GM19240 (cell line): Measurements from ENCODE around the gene EYS.

Experiments used
- DNase-seq: peaks from one replicate; pipeline ENCODE4 v3.0.0; 2011; ENCODE audit warnings: low spot score; ENCODE audit not compliant: insufficient read length

Gene EYS

DNA sequence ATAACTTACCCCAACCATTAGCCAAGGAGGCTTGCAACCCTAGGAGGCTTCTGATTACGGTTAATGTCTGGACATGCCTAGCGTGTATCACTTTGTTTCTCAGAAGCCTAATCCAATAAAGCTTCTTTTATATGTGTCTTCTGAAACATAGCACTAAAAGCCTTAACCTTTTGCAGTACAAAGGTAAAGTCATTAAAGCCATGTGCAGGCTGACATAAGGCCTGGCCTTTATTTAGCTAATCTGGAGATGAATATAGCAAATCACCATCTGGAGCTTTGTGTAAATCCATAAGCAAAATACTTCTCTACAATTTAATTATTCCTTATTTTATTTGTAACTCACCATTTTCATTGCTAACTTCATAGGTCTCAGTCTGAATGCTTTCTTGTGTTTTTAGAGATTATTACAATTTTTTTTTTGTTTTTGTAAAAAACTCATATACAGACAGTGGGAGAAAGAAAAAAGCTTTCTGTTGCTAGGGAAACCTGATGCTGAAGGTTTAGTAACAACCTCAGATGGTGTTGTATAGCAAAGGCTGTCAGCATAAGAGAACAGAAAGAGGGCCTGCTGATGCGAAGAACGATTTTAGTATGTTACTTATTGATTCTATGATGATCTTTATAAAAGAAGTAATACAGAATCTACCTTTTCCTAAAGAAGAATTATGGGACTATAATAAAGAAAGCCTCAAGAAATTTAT, at the start of gene EYS:
Gene EYS, minus strand, starts transcription at position 101 of the 701 bp plus-strand sequence. CDS start 211,816 bp downstream, outside the sequence.
- DNase-seq: no peak

DNA sequence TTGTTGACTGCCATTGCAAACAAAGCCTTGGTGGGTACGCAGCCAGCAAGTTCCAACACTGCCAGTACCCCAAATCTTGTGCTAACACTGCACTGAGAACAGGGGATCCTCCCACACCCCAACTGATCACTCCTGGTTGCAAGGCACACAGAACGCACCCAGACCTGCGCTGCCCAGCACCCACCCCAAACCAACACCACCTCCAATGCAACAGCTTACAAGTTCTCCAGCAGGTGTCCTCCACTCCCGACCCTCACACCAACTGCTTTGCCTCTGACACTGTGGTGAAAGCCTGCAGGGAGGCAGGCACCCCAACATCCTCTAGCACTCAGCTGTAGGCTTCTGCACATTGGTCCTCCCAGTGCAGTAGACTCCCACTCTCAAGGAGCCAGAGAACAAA, 39.3 kb upstream of the EYS start:
- no peak for DNase-seq

- DNase-seq: no peak
Observed at GRCh38 chr6:65745614-65746013, 38.6 kb upstream of the EYS start.

DNA sequence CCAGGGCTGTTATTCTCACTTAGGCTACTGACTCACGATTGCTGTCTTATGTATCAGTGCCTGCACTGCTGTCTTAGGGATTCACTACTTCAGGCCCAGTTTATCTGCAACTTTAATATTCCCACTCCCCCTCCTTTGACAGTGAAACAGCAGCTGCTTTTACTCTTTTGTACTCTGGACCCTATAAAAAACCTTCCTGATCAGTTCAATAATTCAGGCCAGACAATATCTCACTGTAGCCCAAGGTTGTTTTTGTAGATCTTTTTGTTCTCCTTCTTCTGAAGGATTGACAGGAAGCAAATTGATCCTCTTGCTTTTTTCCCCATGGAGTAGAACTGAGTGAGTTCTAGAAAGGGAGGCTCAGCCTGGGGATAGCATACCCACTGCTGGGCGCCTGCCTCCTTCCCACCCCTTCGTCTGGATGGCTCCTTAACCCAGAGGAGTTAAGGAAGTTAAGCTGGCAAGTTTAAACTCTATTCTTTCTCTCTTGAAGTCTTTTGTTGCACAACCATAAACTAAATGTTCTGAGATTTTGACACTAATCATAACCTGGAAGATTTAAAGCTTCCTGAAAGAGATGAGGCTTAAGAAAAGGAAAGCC, 22.0 kb upstream of the EYS start:
- no peak for DNase-seq

DNA sequence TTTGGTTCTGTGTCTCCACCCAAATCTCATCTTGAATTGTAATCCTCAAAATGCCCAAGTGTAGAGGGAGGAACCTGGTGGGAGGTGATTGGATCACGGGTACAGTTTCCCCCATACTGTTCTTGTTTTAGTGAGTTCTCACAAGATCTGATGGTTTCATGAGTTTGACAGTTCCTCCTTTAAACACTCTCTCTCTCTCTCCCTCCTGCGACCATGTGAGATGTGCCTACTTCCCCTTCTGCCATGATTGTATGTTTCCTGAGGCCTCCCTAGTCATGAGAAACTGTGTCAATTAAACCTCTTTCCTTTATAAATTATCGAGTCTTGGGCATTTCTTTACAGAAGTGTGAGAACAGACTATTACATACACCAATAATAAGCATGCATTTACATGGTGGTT, 12.1 kb upstream of the EYS start:
- no peak for DNase-seq

DNA sequence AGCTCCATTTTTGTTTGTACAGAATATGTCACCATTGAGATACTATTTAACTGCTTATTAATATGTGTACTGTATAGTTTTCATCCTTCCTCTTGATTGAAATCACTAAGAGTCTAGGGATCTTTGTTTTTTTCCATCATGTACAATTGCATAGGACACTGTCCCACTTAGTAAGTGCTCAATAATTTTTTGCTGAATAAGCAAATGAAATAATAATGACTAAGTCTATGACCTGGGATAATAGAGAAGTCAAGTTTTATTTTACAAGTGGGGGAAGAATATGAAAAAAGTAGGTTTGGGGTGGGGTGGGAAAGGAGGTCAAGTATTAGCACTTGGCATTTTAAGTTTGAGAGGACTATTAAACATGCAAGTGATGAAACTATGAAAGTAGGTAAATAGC, 4.5 kb upstream of the EYS start:
- DNase-seq: no peak

- DNase-seq: no peak
Observed at GRCh38 chr6:65709099-65709830, 2.2 kb upstream of the EYS start.

DNA sequence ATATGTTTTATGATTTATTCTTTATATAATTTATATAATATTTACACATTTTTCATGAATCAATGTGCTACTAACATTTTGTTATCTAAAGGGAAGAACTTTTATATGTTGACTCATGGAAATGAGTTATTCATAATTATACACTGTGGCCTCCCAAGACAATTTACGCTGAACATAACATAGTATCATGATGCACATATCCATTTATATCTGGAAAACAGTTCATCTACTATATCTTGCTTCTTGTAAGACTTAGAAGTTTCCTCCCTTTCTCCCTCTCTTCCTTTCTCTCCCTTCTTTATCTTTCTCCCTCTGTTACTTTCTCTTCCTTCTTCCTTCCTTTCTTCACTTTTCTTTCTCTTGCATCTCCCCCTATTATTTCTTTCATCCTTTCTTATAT, 1.1 kb upstream of the EYS start:
- DNase-seq: no peak

GRCh38 chr6:65706436-65706835, 590 bp downstream of the EYS start:
- no peak for DNase-seq

DNA sequence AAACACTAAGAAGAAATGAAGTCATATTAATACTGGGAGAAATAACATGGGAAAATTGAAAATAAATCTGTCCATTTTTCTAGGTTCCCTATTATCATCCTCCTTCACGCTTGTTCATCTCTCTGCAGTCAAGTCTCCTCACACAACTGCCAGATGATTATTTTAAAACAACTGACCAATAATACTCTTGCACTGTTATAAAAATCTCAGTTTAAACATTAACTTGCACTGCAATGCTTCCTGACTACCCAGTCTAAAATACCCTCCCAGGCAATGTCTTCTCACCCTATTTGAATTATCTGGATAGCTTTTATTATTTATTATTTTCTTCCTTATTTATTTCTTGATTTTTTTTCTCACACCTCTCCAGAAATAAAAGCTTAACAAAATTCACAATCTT, 5.7 kb downstream of the EYS start:
- DNase-seq: no peak

GRCh38 chr6:65700561-65700960, 6.5 kb downstream of the EYS start:
- DNase-seq: no peak

DNA sequence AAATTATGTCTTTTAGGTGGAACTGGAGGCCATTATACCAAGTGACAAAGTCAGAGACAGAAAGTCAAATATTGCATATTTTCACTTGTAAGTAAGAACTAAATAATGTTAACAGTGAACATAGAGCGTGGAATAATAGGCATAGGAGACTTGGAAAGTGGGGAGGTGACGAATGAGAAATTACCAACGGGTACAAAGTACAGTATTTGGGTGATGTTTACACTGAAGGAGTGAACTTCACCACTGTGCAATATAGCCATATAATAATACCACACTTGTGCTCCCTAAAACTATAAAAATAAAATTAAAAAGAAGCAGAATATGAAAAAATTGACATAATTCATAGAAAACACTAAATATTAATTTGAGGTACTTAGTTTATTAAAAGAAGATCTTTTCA, 14.9 kb downstream of the EYS start:
- no peak for DNase-seq

DNA sequence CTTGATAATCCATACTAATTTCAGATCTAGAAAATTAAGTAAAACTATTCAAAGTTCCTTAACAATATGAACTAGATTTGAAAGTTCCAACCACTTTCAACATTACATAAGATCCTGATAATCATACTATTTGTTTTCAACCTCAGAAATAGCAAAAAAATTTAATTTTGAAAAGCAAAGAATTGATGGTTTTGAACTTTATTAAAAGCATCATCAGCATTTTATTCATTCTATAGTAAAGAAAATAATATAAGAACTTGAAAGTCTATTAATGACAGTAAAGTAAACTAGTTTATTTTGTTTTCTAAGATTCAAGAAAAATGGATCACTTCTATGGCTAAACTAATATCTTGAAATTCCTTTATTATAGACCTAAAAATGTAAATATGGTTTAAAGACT, 26.8 kb downstream of the EYS start:
- DNase-seq: no peak

DNA sequence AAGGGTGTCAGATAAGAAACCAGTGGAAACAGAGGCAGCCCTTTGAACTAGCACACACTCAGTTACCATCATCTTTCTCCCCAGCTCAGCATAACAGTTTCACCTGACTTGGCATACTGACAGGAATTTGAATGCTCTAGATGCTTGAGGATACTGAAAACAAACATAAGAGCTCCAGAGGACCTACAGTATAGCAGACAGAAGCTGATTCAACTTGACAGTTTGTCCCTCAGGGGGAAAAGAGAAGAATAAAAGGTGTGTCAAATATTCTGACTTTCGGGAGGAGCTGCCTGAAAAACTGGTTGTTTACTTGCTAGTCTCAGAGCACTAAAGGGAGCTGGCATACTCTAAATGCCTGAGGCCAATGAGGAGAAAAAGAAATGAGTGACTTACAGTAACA, 35.1 kb downstream of the EYS start:
- no peak for DNase-seq

DNA sequence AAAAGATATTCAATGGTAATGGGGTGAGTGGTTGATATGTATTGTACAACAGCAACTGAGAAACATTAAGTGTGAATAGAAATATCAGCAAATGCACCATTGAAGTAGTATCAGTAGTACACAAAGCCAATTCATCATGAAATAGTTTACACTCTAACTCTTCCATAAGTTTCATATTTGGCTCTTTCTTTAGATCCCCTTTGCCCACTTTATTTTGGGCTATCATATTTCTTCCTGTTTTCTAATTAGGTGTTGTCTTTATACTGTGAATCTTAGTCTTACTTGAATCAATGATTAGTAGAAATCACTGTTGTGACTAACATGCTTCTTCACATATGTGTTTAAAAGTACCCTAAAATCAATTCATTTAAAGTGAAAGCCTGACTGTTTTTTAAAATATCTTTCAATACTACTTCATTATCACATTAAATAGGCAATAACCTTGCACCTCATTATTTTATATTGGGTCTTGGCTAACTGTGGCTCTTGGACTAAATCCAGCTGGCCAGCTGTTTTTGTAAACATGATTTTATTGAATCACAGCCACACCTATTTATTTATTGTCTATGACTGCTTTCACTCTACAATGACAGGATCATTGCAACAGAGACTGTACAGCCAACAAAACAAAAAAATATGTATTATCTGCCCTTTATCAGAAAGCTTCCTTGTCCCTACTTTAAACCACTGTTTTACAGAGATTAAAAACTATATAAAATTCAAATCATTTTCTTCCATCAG, 38.9 kb downstream of the EYS start:
- no peak for DNase-seq

DNA sequence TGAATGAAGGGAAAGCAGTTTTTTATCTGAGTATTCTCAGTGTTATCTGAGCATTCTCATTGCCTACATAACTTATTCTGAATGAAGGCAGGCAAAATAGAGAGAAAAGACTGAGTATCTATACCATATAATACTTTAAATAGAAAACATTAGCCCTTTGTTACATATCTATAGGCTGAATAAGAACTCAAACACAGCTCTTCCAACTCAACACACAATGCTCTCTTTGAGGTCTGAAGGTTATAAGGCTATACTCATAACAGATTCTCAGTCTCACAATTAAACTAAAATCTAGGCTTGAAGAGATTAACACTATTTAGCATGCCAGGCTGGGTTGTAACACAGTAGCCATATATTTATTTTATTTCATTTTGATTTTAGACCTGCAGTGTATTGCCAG, 56.9 kb downstream of the EYS start:
- DNase-seq: no peak

DNA sequence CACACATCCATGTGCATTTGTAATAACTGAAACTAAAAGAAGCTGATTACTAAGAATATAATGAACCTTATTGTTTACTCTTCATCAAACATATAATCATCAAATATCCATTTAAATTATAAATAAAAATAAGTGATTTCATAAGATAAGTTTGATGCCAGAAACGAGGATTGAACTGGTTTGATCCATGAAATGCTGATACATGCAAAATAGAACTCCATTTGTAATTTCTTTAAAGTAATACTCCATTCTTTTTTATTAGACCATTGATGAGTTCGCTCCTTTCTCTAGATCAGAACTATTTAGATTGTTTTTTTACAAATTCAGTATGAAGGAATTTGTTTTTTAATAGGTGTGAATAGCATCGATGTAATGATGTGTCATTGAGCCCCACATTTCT, 57.6 kb downstream of the EYS start:
- DNase-seq: no peak

DNA sequence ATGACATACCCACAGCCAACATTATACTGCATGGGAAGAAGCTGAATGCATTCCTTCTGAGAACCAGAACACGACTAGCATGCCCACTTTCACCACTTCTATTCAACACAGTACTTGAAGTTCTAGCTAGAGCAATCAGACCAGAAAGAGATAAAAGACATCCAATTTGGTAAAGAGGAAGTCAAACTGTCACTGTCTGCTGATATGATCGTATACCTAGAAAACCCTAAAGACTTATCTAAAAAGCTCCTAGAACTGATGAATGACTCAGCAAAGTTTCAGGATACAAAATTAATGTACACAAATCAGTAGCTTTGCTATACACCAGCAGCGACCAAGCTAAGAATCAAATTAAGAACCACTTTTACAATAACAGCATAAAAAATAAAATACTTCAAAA, 60.5 kb downstream of the EYS start:
- DNase-seq: no peak

DNA sequence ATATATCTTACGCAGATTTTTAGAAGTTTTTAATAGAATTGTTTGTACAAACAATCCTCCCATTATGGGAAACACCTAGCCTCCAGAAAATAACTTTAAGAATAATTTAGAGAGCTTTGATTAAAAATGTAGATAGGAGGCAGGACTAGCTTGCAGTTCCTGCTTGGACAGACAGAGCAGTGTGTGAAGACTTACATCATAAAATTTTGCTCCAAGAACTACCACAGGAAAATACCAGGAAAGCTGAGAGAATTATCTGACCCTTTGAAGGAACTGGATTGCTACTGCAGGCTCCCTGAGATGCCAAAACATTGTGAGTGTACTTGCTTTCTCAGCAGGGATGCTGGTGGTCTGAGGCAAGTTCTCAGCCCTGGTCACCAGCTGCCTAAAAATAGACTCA, 64.2 kb downstream of the EYS start:
- no peak for DNase-seq

- DNase-seq: no peak
Observed at GRCh38 chr6:65638047-65638831, 68.8 kb downstream of the EYS start.

GRCh38 chr6:65637289-65638046, 69.6 kb downstream of the EYS start:
- no peak for DNase-seq
